GM21825 (cell line): ENCODE data around the gene TBCD.

Source experiments
- ATAC-seq: cut with Tn5 transposase; IDR thresholded peaks from one replicate; pipeline ENCODE4 v1.9.1; 2021; ENCODE audit warnings: mild to moderate bottlenecking, moderate library complexity; ENCODE audit not compliant: unreplicated experiment

Gene TBCD

DNA sequence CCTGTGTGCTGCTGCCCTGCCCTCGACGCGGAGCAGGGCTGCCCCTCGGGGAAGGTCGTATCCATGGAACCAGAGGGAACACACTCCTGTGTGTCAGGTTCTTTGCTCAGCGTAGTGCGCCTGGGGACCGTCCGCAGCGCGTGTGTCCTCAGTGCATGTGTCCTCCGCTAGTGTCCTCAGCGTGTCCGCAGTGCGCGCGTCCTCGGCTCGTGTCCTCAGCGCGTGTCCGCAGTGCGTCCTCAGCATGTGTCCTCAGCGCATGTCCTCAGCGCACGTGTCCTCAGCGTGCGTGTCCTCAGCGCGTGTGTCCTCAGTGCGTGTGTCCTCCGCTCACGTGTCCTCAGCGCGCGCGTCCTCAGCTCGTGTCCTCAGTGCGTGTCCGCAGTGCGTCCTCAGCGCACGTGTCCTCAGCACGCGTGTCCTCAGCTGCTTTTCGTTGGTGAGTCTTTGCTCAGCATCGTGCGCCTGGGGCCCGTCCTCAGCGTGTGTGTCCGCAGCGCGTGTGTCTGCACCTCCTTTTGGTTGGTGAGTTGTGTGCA lies 147.2 kb downstream of the TBCD start:
- ATAC-seq = no peak

DNA sequence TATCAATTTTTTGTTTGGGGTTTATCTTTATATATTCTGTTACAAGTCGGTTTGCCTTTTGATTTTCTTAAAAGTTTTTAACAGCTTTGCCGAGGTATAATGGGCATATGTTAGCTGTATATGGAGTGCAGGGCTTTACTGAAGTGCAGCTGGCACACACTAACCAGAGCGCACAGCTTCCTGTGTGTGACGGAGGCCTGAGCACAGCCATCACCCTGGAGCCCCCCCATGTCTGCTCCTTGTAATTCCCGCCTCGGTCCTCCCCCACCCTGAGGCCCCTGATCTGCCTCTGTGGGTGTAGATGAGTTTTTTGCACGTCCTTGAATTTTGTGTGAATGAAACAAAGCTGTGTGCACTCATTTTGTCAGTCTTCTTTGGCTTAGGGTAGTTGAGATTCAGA lies 148.1 kb downstream of the TBCD start:
- ATAC-seq = no peak

DNA sequence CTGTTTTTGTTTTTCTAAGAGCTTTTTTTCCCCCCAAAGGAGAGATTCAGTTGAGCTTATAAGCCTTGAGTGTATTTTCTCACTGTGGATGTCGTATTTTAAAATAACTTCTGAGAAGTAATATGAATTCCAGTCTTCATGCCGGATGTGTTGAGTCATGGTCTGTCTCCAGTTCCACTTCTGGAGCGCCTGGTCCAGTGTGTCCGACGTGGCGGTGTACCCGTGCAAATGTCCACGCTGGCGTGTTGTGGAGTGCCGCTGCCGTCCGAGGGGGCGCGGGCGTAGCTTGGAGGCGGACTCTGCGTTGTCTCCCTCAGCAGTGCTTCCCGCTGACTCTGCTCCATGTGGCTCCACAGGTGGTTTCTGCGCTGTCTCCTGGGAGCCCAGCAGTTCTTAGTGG lies 148.9 kb downstream of the TBCD start:
- no peak for ATAC-seq

DNA sequence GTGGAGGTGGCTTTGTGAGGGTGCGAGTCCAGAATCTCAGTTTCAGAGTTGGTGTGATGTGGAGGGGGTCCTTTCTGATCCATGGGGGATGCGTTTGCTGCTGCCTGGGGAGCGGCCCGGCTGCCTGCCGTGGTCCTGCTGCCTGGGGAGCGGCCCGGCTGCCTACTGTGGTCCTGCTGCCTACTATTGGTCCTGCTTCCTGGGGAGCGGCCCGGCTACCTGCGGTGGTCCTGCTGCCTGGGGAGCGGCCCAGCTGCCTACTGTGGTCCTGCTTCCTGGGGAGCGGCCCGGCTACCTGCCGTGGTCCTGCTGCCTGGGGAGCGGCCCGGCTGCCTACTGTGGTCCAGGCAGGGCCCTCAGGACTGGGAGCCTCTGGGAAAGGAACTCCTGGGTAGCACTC lies 149.5 kb downstream of the TBCD start:
- no peak for ATAC-seq

DNA sequence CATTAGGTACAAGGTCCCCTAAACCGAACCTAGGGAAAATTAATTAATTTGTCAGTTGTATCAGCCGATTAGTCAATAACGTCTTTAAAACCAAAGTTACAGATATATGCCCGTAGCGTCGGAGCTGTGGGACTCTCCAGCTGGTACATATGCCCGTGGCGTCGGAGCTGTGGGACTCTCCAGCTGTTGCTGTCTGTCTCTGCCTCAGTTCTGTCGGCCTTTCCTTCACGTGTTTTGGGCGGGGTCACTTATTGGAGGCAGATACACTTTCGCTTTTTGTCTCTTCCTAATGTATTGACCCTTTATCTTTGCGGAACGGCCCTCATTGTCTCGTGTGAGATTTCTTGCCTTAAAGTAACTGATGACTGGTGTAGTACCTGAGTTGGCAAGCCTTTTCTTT lies 150.0 kb downstream of the TBCD start:
- ATAC-seq = no peak

DNA sequence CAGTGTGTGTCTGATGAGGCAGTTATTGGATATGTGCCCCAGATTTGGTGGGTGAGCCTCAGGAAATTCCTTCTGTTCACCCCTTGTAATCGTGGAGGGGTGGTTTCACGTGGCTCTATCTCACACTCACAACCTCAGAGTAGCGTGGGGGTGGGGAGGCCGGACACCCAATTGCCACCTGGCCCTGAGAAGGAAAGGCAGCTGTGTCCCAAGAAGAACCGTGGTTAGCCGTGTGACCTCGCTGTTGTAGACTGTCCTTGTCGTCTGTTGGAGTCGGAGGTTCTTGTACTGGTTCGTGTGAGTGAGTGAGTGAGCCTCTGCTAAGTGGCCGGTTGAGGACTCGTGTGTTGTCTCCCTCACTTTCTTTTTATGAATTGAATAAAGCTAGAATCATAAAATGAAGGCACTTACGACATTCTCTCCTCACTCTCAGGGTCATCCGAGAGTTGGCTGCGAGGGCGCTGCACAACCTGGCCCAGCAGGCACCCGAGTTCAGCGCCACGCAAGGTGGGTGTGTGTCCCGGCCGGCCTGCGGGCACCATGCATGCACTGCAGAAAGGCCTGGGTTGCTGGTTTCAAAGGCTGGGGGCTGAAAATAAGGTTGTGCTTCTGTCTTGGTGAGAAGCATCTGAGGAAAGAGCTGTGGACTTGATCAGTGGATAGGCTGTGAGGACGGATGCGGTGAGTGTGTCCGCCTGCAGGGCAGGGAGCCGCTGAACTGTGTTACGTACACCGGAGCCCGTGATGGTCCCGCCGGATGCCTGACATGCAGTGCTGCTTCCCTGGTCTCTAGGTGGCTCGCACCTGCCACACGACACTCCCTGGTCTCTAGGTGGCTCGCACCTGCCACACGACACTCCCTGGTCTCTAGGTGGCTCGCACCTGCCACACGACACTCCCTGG lies 151.4 kb downstream of the TBCD start:
- ATAC-seq = no peak

DNA sequence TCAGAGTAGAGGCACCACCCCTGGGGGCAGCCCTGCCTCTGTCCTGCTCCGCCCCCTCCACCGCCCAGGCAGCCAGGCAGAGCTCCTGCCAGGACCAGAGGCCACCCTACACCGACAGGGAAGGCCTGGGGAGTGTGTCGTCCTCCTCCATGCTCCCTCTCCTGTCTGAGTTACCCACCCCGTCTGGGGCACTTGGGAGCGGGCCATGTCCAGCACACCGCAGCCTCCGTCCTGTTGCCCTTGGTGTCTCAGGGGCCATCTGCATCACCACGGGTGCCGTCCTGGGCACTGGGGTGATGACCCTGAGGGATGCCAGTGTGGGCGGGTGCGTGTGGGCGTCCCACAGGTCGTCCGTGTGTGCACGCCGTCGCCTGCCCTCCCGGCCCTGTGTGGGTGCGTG lies 153.3 kb downstream of the TBCD start:
- ATAC-seq = no peak

DNA sequence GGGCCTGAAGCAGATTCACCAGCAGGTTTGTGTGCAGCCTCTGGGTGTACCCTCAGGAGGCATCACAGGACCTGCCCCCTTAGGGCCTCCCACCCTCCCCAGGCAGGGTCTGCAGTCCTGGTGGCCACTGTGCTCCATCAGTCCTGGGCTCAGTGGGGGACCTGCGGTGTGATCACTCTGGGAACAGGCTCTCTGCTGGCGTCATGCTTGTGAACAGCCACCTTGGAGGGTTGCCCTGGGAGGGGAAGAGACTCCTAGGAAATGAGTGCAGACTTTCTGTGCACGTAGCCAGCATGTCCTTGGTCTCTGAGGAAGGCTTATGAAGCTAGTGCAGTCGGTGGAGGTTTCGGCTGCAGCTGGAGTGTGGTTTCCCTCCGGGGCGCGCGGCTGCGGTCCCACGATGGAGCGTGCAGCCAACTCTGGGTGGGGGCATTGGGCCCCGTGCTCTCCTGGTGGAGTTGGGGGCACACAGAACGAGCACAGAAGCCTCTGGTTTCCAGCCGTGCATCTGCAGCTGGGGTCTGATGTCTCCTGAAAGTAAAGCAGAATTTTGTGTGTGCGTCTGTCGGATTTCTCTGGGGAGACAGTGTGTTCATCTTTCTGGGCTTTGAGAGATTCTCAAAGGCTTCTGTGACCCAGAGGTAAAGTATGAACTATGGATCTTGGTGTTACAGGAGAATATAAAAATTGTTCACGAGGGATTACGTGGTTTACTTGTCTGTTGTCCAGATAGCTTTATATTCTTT lies 156.1 kb downstream of the TBCD start:
- no peak for ATAC-seq

DNA sequence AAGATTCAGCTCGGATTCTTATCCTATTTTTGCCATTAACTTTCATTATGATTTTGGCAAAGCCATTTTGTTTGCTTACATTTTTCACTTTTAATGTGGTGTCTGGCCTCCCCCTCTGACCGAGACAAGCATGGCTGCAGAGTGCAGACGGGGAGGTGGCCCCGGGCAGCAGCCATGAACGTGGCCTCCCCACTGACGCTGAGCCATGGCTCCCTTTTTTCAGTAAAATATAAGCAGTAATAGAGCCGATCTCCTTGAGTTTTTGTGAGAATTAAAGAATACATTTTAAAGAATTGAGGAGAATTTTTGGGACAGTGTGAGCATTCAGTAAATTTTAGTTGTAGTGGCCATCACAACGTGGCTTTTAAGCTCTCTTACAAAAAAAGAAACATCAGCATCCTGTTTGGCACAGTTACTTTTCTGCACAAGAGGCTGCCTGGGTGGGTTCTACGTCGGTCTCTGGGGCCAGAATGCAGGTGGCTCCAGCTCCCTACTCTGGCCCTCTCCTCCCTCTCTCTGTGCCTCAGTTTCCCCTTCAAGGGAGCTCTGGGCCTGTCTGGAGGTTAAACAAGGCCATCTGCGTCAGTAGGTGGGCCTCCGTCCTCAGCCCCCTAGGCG lies 156.8 kb downstream of the TBCD start:
- ATAC-seq = no peak

DNA sequence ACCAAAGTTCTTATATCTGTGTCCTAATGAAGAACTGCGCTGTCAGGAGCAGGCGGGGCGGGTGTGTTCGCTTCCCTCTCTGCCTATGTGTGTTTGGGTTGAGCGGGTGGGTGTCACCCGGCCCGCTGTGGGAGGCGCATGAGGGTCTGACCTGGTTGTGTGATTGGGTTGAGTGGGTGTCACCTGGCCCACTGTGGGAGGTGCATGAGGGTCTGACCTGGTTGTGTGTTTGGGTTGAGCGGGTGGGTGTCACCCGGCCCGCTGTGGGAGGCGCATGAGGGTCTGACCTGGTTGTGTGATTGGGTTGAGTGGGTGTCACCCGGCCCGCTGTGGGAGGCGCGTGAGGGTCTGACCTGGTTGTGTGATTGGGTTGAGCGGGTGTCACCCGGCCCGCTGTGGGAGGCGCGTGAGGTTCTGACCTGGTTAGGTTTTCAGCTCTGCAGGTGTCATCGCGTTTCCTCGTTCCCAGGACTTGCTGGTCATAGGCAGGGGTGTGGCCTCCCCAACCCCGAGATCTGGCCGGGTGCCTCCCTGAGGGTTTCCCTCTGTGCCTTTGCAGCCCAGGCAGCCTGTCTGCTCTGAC lies 157.5 kb downstream of the TBCD start:
- no peak for ATAC-seq

DNA sequence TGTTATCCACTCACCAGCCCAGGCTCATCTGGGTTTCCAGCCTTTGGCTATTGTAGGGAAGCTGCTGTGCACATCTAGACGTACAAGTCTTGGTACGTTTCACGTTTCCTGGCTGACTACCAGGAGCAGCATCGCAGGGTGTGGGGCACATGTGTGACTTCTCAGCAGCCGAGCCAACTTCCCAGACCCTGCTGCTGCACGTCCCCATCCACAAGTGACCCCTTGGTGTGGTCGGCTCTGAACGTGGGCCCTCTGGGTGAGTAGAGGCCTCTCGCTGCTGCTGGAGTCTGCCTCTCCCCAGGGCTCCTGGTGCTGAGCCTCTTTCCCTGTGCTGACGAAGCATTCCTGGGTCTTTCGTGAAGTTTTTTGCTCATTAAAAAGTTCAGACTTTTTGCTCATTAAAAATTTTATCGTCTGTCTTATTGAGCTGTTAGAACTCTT lies 158.2 kb downstream of the TBCD start:
- no peak for ATAC-seq

DNA sequence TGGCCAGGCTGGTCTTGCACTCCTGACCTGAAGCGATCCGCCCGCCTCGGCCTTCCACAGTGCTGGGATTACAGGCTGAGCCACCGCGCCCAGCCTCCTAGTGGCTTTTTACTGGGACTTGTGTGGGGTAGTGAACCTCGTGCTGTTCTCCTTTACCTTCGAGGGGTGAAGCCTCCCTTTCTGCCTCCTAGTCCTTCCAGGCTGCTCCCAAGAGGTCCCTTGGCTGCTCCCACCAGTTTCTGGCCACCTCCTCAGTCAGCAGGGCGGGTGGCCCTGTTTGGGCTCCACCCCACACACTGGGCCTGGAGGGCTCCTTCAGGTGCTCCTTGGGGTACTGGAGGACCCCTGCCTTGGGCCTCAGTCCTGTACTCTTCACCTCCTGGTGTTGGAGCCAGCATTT lies 158.9 kb downstream of the TBCD start:
- no peak for ATAC-seq

DNA sequence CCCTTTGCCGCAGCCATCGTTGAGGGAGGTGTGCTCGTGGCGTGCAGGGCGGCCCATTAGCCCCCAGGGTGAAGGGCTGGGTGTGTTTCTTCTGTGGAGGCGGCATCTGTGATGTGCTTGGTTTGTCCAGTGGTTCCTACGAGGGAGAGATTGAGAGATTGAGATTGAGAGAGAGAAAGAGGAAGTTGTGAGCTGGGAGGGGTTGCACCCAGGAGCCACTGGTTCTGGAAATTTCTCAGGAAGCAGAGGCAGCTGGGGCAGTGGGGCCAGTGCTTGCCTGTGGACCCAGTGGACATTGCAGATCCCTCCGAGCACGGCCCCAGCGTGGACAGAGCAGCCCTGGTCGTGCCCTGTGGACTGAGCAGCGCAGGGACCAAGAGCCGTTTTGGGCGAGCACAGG lies 160.0 kb downstream of the TBCD start:
- no peak for ATAC-seq

DNA sequence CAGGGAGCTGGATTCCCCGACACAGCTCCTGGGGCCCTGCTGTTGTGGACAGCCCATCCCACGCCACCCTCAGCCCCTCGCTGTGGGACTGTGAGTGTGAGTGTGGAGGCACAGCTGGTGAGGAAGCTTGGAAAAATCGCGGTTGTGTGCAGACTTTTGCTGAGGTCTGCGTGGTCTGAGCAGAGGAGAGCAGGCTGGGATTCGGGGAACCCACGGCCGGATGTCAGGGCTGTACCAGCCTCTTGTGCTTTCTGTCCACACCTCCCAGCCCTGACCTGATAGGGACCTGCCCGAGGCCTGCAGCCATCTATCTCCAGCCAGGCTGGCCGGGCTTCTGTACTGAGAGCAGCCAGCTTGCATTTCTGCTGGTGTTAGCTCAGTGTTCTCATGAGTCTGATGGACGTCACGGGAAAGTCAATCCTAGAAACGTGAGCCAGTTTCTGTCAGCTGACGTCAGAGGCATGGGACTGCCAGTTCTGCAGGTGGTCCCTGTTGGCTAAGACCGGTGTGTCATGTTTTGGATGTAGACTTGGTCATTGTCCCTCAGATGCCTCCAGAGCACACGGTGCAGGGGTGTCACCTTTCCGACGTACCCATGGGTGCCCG lies 160.7 kb downstream of the TBCD start:
- no peak for ATAC-seq

DNA sequence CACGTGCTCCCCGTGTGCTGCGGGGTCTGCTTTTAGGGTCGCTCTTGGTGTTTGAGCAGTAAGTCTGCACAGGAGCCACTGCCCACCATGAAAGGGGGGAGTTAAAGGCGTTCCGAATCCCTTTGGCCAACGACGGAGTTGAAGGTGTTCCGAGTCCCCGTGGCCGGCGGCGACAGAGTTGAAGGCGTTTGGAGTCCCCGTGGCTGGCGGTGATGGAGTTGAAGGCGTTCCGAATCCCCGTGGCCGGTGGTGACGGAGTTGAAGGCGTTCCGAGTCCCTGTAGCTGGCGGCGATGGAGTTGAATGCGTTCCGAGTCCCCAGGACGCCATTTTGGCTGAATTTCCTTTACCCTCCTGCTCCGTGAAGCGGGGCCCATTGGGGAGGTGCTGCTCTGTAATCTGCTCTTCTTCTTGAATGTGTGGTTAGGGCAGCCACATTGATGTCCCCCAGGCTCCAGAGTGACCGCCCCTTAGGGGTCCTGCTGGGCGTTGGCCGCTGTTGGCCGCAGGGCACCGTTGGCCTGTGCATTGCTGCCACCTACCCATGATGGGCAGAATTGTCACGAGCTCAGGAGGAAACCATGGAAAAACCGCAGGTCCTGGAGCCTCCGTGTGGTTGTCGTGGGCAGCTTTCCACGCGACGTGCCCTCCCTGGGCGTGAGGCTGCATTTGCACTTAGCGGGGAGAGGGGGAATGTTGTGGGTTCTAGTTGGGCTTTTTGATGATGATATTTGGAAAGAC lies 161.6 kb downstream of the TBCD start:
- ATAC-seq = no peak

DNA sequence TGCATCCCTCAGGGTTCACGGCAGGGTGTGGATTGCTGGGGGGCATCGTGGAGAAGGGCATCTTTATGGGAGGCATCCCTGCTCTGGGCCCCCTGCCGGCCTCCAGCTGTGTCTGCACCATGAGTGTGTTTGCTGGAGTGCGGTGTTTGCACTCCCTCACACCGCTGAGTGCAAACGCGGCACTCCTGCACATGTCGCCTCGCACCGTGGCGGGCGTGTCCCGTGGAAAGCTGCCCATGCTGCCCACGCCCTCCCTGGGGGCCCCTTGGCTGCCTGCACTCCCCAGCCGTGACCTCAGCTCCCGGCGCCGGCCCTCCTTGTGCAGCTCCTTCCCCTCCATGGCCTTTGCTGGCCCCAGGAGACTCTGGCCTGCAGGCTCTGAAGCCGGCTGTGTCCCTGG lies 162.5 kb downstream of the TBCD start:
- ATAC-seq = no peak

DNA sequence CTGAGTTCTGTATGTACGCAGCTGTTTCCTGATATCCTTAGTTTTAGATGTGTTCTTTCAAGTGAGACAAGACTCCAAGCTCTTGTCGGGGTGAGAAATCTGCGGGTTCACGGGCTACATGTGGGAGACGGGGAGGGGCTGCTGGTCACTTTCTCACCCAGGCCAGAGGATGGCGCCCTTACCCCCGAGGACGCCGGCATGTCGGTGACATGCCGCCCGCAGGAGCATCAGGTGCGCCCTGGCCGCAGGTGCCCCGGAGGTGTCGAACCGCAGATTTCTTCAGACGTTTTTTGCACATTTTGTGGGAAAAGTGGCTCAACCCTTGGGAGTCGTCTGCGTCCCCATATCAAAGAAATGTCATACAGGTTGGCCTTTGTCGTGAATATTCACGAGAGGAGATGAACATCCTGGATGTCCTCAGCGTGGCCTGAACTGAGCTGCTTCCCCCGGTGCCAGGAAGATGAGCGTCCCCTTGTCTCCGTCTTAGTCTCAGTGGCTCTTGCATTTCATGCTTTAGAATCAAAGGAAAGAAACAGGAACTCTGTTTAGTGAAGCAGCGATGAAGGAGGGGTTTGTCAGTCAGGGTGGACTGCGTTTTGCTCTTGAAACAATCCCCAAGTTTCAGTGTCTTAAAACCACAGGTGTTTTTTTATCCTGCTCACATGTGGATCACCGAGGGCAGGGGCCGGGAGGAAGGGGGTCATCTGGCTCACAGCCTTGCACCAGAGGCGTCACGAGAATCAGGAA lies 163.3 kb downstream of the TBCD start:
- no peak for ATAC-seq

DNA sequence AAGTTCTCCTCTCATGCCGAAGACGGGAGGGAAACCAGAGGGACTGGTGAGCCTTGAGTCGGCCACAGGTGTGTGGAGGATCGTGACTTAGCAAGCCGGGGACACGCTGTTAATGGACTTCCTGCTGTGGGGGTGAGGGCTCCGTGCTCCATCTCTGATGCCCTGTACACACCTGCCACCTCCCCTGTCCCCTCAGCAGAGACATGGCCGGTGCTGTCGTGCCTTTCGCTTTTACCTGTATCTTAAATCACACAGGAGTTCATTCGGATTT lies 163.8 kb downstream of the TBCD start:
- no peak for ATAC-seq

DNA sequence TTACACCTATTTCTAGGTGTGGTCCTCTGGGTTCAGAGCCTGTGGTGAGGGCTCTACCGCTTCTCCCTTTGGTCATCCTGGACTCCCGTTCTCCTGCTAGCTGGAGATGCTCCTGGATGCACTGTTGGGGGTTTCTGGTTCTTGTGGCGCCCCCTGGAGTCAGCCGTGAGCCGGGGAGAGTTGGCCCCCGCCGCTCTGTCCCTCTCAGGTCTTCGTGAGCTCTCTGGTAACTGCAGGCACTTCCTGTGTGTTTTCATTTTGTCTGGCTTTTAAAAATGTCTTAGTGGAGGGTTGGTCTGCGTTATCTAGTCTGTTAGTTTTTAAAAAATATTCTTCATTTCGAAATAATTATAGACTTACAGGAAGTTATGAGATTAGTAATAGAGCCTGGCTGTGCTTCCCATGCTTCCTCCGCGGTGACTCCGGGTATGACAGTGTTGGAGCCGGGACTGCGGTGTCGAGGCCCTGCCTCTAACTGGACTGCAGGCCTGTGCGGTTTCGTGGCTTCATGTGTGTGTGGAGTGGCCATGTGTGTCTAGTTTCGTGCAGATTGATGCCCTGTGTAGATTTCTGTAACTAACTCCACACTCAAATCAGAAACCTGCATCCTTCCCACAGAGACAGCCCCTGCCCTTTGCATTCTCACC lies 166.0 kb downstream of the TBCD start:
- ATAC-seq = no peak
